Muscle of leg (tissue), 9 donors: Measurements from ENCODE around the gene CTXN3. TPM values are rescaled to one million over a fixed set of nuclear protein-coding genes. Genes with fewer than 3 reads are reported as not detected.

ENCODE experiments used
- polyA plus RNA-seq, 8 donors: library from polyadenylated mRNA; unstranded; fragments of 120-200 nt; gene quantifications; one replicate each; pipeline versions ENCODE4 v1.2.1 to v1.2.3, GENCODE V29; 2013; ENCODE audit warnings: inconsistent platforms in 1 of 8, low replicate concordance in 1 of 8; ENCODE audit not compliant: insufficient read length in 8 of 8, insufficient read depth in 1 of 8
- total RNA-seq: library from RNA; stranded (reverse); fragments of 120-200 nt; gene quantifications from one replicate; pipeline ENCODE4 v1.2.4, GENCODE V29; 2013

The CTXN3 gene
- total and polyA plus RNA-seq, 9 donors = 2.3 to 4.3 (median 2.8) TPM

Other genes starting within 250 kb of the CTXN3 start
- gene PRRC1, start 131.4 kb upstream of the CTXN3 start, total RNA-seq = 40.6 TPM
- 10 to 100 TPM; 38.2 to 65.8 (median 54.3) TPM for gene PRRC1, start 131.4 kb upstream of the CTXN3 start, polyA plus RNA-seq
- 0.18 TPM for gene CCDC192, start 54.3 kb downstream of the CTXN3 start, total RNA-seq
- gene CCDC192, start 54.3 kb downstream of the CTXN3 start, polyA plus RNA-seq = 1 to 10 TPM in 1 of 8 donors, under 1 TPM in 7; 0.44 to 1.0 (median 0.71) TPM